Calu3 (cell line): Measurements from ENCODE around the gene PRKAR2B. TPM values are rescaled to one million over a fixed set of nuclear protein-coding genes. Genes with fewer than 3 reads are reported as not detected.

Experiments used
- BruUV-seq: library from RNA; stranded (reverse); fragments of 400-500 nt; replicated peaks from 2 replicates; lab custom pipeline; 2021; lab: Mats Ljungman, UMichigan
- CTCF ChIA-PET: fragments of 300-600 bp; sonication (Branson Sonifier 250); formaldehyde crosslinking; loops from one replicate; lab custom pipeline; 2022; ENCODE audit warnings: antibody characterized with exemption; lab: Charles Lee
- DNase-seq: peaks from one replicate; pipeline ENCODE4 v3.0.0; 2022
- H3K27ac Mint-ChIP-seq: one replicate; pipeline ENCODE4 v1.8.0; 2022; ENCODE audit warnings: mixed read lengths; ENCODE audit not compliant: unreplicated experiment
- H3K27me3 Mint-ChIP-seq: one replicate; pipeline ENCODE4 v1.8.0; 2022; ENCODE audit warnings: mixed read lengths; ENCODE audit not compliant: unreplicated experiment
- H3K36me3 Mint-ChIP-seq: one replicate; pipeline ENCODE4 v1.8.0; 2022; ENCODE audit warnings: mild to moderate bottlenecking, moderate library complexity, mixed read lengths; ENCODE audit not compliant: insufficient read depth, unreplicated experiment
- H3K4me1 Mint-ChIP-seq: one replicate; pipeline ENCODE4 v1.8.0; 2022; ENCODE audit warnings: mild to moderate bottlenecking, low read depth, mixed read lengths; ENCODE audit not compliant: unreplicated experiment
- H3K4me3 Mint-ChIP-seq: one replicate; pipeline ENCODE4 v1.8.0; 2022; ENCODE audit warnings: mild to moderate bottlenecking, low read depth, moderate library complexity, mixed read lengths; ENCODE audit not compliant: unreplicated experiment
- H3K9me3 Mint-ChIP-seq: one replicate; pipeline ENCODE4 v1.8.0; 2022; ENCODE audit warnings: low read depth, mixed read lengths; ENCODE audit not compliant: unreplicated experiment
- intact Hi-C: fragments of 100-400 bp; cut with micrococcal nuclease; formaldehyde crosslinking; loops from one replicate; pipeline ENCODE4 v1.10.0; 2022; ENCODE audit not compliant: unreplicated experiment
- total RNA-seq: library from RNA; stranded (reverse); gene quantifications from 2 replicates; pipeline ENCODE4 v1.2.3, GENCODE V29; 2022
- TF ChIP-seq, protein P1 (sequence below): fragments of 200-600 bp; IDR thresholded peaks from one replicate; pipeline ENCODE4 v1.8.0; 2022; ENCODE audit warnings: antibody characterized with exemption; ENCODE audit not compliant: unreplicated experiment

PRKAR2B gene
- total RNA-seq, 1 experiment from 2014 or later: 3.1 TPM

GRCh38 chr7:107173191-107173590 is 128.7 kb downstream of the PRKAR2B start:
- peaks cover 23% of the 10 kb centered on the region for H3K4me1 Mint-ChIP-seq
- CTCF ChIA-PET: no interaction called here
- H3K27ac Mint-ChIP-seq: no peak overlapping the region
- TF ChIP-seq, protein P1, sequence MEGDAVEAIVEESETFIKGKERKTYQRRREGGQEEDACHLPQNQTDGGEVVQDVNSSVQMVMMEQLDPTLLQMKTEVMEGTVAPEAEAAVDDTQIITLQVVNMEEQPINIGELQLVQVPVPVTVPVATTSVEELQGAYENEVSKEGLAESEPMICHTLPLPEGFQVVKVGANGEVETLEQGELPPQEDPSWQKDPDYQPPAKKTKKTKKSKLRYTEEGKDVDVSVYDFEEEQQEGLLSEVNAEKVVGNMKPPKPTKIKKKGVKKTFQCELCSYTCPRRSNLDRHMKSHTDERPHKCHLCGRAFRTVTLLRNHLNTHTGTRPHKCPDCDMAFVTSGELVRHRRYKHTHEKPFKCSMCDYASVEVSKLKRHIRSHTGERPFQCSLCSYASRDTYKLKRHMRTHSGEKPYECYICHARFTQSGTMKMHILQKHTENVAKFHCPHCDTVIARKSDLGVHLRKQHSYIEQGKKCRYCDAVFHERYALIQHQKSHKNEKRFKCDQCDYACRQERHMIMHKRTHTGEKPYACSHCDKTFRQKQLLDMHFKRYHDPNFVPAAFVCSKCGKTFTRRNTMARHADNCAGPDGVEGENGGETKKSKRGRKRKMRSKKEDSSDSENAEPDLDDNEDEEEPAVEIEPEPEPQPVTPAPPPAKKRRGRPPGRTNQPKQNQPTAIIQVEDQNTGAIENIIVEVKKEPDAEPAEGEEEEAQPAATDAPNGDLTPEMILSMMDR: no peak
- intact Hi-C loops: no loop called here
- peaks cover 23% of the 10 kb centered on the region for H3K36me3 Mint-ChIP-seq
- BruUV-seq: no TSS peak
- H3K4me3 Mint-ChIP-seq: no peak overlapping the region
- no peaks in the 10 kb centered on the region for H3K9me3 Mint-ChIP-seq
- no peak for DNase-seq
- H3K27me3 Mint-ChIP-seq: no peaks in the 10 kb centered on the region

DNA sequence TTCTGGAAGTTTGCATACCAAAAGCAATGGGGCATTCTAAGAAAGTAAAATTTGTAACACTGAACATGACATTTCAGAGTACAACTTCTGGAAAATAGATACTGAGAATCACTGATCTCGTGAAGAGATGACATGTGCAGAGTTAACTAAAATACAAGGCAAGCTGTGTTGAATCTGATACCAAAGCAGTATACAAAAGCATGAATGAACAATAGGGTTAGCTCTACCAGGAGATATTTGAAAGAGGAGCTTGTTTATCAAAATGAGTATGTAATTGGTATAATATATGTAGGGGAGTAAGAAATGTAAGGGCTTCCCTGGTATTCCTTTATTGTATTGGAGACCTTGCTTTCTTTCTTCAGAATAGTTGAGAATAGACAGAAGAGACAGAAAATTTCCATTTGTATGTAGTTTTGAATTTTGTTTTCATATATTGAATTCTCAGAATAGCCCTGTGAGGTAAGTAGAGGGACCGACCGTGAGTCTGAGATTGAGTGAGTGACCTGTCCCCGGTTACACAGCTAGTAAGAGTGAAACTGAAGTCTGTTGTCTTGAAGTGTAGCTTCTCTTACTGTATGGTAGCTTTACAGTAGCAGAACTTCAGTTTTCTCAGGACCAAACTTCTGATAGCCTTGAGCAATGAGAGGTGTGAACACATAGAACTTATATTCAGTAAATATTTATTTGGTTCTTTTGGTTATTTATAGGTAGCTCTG is 129.3 kb downstream of the PRKAR2B start:
- no TSS peak for BruUV-seq
- CTCF ChIA-PET: no interaction called here

DNA sequence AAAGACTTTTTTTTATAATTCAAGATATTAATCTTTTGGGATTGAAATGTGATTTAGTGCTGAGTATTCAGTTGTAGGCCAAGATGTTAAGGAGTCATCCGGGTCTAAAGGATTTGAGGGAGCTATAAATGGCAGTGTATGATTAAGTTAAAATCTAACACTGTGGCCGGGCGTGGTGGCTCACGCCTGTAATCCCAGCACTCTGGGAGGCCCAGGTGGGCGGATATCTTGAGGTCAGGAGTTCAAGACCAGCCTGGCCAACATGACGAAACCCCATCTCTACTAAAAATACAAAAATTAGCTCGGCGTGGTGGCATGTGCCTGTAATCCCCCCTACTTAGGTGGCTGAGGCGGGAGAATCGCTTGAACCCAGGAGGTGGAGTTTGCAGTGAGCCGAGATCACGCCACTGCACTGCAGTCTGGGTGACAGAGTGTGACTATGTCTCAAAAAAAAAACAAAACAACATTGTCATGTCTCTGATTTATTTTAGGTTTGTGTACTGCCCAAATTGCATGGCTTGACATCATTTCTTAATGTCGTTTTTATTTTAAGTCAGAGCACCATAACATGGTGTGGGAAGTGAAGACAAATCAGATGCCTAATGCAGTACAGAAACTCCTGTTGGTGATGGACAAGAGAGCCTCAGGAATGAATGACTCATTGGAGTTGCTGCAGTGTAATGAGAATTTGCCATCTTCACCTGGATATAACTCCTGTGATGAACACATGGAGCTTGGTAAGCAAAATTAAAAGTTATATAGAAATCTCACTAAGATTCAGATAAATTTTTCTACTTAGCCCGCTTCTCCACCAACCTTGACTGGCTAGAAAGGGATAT is 135.0 kb downstream of the PRKAR2B start:
- no peak overlapping the region for H3K4me3 Mint-ChIP-seq
- BruUV-seq: no TSS peak
- TF ChIP-seq, protein P1: no peak
- H3K36me3 Mint-ChIP-seq: peaks cover 18% of the 10 kb centered on the region
- no peak overlapping the region for H3K27ac Mint-ChIP-seq
- H3K4me1 Mint-ChIP-seq: peaks cover 10% of the 10 kb centered on the region
- intact Hi-C loops: no loop called here
- no peak for DNase-seq
- H3K27me3 Mint-ChIP-seq: no peaks in the 10 kb centered on the region
- CTCF ChIA-PET: interaction anchor here (1.0 kb wide), 1 partner anchor 11 kb away, joined by 3 read pairs; the partner anchor contains the start of gene HBP1
- no peaks in the 10 kb centered on the region for H3K9me3 Mint-ChIP-seq

More for the DNA sequence above, 129.3 kb downstream of the PRKAR2B start:
- peaks cover 23% of the 10 kb centered on the region for H3K4me1 Mint-ChIP-seq
- no peak overlapping the region for H3K27ac Mint-ChIP-seq
- H3K9me3 Mint-ChIP-seq: no peaks in the 10 kb centered on the region
- intact Hi-C loops: no loop called here
- no peaks in the 10 kb centered on the region for H3K27me3 Mint-ChIP-seq
- peaks cover 17% of the 10 kb centered on the region for H3K36me3 Mint-ChIP-seq
- DNase-seq: no peak
- TF ChIP-seq, protein P1: no peak
- no peak overlapping the region for H3K4me3 Mint-ChIP-seq

GRCh38 chr7:107180378-107180777 is 135.9 kb downstream of the PRKAR2B start:
- peaks cover 22% of the 10 kb centered on the region for H3K36me3 Mint-ChIP-seq
- peak; percentile 12 for DNase-seq
- H3K27me3 Mint-ChIP-seq: no peaks in the 10 kb centered on the region
- CTCF ChIA-PET: interaction anchor here (1.0 kb wide), 1 partner anchor 11 kb away, joined by 3 read pairs; no protein-coding TSS in a partner anchor
- intact Hi-C loops: no loop called here
- no TSS peak for BruUV-seq
- TF ChIP-seq, protein P1: no peak
- no peaks in the 10 kb centered on the region for H3K9me3 Mint-ChIP-seq
- no peak overlapping the region for H3K4me3 Mint-ChIP-seq
- H3K4me1 Mint-ChIP-seq: peaks cover 8% of the 10 kb centered on the region
- H3K27ac Mint-ChIP-seq: no peak overlapping the region
